WTC11 (cell line): ENCODE measurements around the gene OLFM2. TPM values are rescaled to one million over a fixed set of nuclear protein-coding genes. Genes with fewer than 3 reads are reported as not detected.

Experiments used
- ATAC-seq: fragments of 200-7000 bp; cut with Tn5 transposase; 2 replicates; pipeline ENCODE4 v1.10.0; 2021; ENCODE audit warnings: mild to moderate bottlenecking, moderate library complexity
- CTCF ChIA-PET: fragments of 300-600 bp; sonication (Branson Sonifier 250); formaldehyde crosslinking; loops from one replicate; lab custom pipeline; 2021; ENCODE audit warnings: antibody characterized with exemption; lab: Charles Lee
- POLR2A ChIA-PET: fragments of 350-600 bp; sonication (Branson Sonifier 250); formaldehyde crosslinking; loops from one replicate; lab custom pipeline; 2021; ENCODE audit warnings: antibody characterized with exemption; lab: Charles Lee
- DNase-seq: peaks from one replicate; pipeline ENCODE4 v3.0.0; 2021; ENCODE audit warnings: low spot score
- H3K27ac Mint-ChIP-seq: 2 replicates; pipeline ENCODE4 v1.8.0; 2021; ENCODE audit warnings: mixed read lengths
- H3K27me3 Mint-ChIP-seq: 2 replicates; pipeline ENCODE4 v1.8.0; 2021; ENCODE audit warnings: low read depth, mild to moderate bottlenecking, moderate library complexity, mixed read lengths
- H3K36me3 Mint-ChIP-seq: 2 replicates; pipeline ENCODE4 v1.8.0; 2021; ENCODE audit warnings: mixed read lengths
- H3K4me1 Mint-ChIP-seq: 2 replicates; pipeline ENCODE4 v1.8.0; 2022; ENCODE audit warnings: mixed read lengths
- H3K4me3 Mint-ChIP-seq: 2 replicates; pipeline ENCODE4 v1.8.0; 2021; ENCODE audit warnings: mild to moderate bottlenecking, moderate library complexity, mixed read lengths
- H3K9me3 Mint-ChIP-seq: 2 replicates; pipeline ENCODE4 v1.8.0; 2021; ENCODE audit warnings: mixed read lengths
- CBFB ChIP-seq: sonication (generic); formaldehyde crosslinking; IDR thresholded peaks from 2 replicates; pipeline ENCODE4 v1.8.1; 2022; ENCODE audit warnings: mild to moderate bottlenecking, low read depth, missing genetic modification reagents
- E2F5 ChIP-seq: sonication (generic); formaldehyde crosslinking; IDR thresholded peaks from 2 replicates; pipeline ENCODE4 v1.8.1; 2022; ENCODE audit warnings: mild to moderate bottlenecking, moderate library complexity, missing genetic modification reagents
- EMX1 ChIP-seq: fragments of 250-450 bp; sonication (Bioruptor Pico); IDR thresholded peaks from 2 replicates; pipeline ENCODE4 v1.8.0; 2021; ENCODE audit warnings: mild to moderate bottlenecking
- ETV6 ChIP-seq: sonication (generic); formaldehyde crosslinking; IDR thresholded peaks from 2 replicates; pipeline ENCODE4 v1.8.1; 2022; ENCODE audit warnings: mild to moderate bottlenecking, missing genetic modification reagents
- FOXJ3 ChIP-seq: sonication (generic); formaldehyde crosslinking; IDR thresholded peaks from 2 replicates; pipeline ENCODE4 v1.9.0; 2021; ENCODE audit warnings: missing genetic modification reagents, mild to moderate bottlenecking, borderline replicate concordance
- FOXP1 ChIP-seq: sonication (generic); formaldehyde crosslinking; IDR thresholded peaks from 2 replicates; pipeline ENCODE4 v1.8.0; 2022; ENCODE audit warnings: missing genetic modification reagents, mild to moderate bottlenecking, moderate library complexity, borderline replicate concordance
- FOXP4 ChIP-seq: sonication (generic); formaldehyde crosslinking; IDR thresholded peaks from 2 replicates; pipeline ENCODE4 v1.8.0; 2022; ENCODE audit warnings: mild to moderate bottlenecking, missing genetic modification reagents
- GRHL2 ChIP-seq: fragments of 250-450 bp; sonication (Bioruptor Pico); IDR thresholded peaks from 2 replicates; pipeline ENCODE4 v1.8.0; 2022; ENCODE audit warnings: mild to moderate bottlenecking, moderate library complexity; ENCODE audit not compliant: insufficient replicate concordance, severe bottlenecking
- GTF2I ChIP-seq: fragments of 250-450 bp; sonication (Bioruptor Pico); conservative IDR thresholded peaks from 2 replicates; pipeline ENCODE4 v1.4.0; 2021; ENCODE audit warnings: mild to moderate bottlenecking
- JUN ChIP-seq: sonication (generic); formaldehyde crosslinking; IDR thresholded peaks from 2 replicates; pipeline ENCODE4 v1.8.0; 2023; ENCODE audit warnings: mild to moderate bottlenecking, missing genetic modification reagents
- MLX ChIP-seq: sonication (generic); formaldehyde crosslinking; IDR thresholded peaks from 2 replicates; pipeline ENCODE4 v1.8.1; 2023; ENCODE audit warnings: mild to moderate bottlenecking, missing genetic modification reagents, moderate library complexity
- MXD4 ChIP-seq: fragments of 250-450 bp; sonication (Bioruptor Pico); IDR thresholded peaks from 2 replicates; pipeline ENCODE4 v1.8.0; 2021; ENCODE audit warnings: mild to moderate bottlenecking, moderate library complexity, borderline replicate concordance
- NFATC4 ChIP-seq: fragments of 250-450 bp; sonication (Bioruptor Pico); IDR thresholded peaks from 2 replicates; pipeline ENCODE4 v1.9.0; 2021; ENCODE audit warnings: mild to moderate bottlenecking
- NR2C2 ChIP-seq: sonication (generic); formaldehyde crosslinking; IDR thresholded peaks from 2 replicates; pipeline ENCODE4 v1.8.0; 2022; ENCODE audit warnings: mild to moderate bottlenecking, missing genetic modification reagents
- PRDM15 ChIP-seq: sonication (generic); formaldehyde crosslinking; IDR thresholded peaks from 2 replicates; pipeline ENCODE4 v1.8.0; 2022; ENCODE audit warnings: missing genetic modification reagents
- PRRX2 ChIP-seq: fragments of 250-450 bp; sonication (Bioruptor Pico); IDR thresholded peaks from 2 replicates; pipeline ENCODE4 v1.8.0; 2021; ENCODE audit warnings: mild to moderate bottlenecking
- SP1 ChIP-seq: sonication (generic); formaldehyde crosslinking; conservative IDR thresholded peaks from 2 replicates; pipeline ENCODE4 v1.8.1; 2022; ENCODE audit warnings: missing genetic modification reagents
- TP53 ChIP-seq: sonication (generic); formaldehyde crosslinking; IDR thresholded peaks from 2 replicates; pipeline ENCODE4 v1.8.1; 2023; ENCODE audit warnings: mild to moderate bottlenecking, missing genetic modification reagents
- ZNF121 ChIP-seq: sonication (generic); formaldehyde crosslinking; IDR thresholded peaks from 2 replicates; pipeline ENCODE4 v1.8.0; 2023; ENCODE audit warnings: missing genetic modification reagents
- ZNF138 ChIP-seq: sonication (generic); formaldehyde crosslinking; conservative IDR thresholded peaks from 2 replicates; pipeline ENCODE4 v1.8.1; 2022; ENCODE audit warnings: mild to moderate bottlenecking, moderate library complexity, missing genetic modification reagents
- total RNA-seq: library from RNA; stranded (reverse); gene quantifications from 3 replicates; pipeline ENCODE4 v1.2.3, GENCODE V29; 2021
- TF ChIP-seq, protein P1 (sequence below): sonication (generic); formaldehyde crosslinking; IDR thresholded peaks from 2 replicates; pipeline ENCODE4 v1.8.1; 2023; ENCODE audit warnings: mild to moderate bottlenecking, missing genetic modification reagents
- TF ChIP-seq, protein P2 (sequence below): sonication (generic); formaldehyde crosslinking; IDR thresholded peaks from 2 replicates; pipeline ENCODE4 v1.8.0; 2022; ENCODE audit warnings: mild to moderate bottlenecking, missing genetic modification reagents
- TF ChIP-seq, protein P3 (sequence below): sonication (generic); formaldehyde crosslinking; IDR thresholded peaks from 2 replicates; pipeline ENCODE4 v1.8.1; 2023; ENCODE audit warnings: mild to moderate bottlenecking, moderate library complexity, missing genetic modification reagents

Gene OLFM2
- total RNA-seq, 1 experiment from 2014 or later, result 66.0 TPM

DNA sequence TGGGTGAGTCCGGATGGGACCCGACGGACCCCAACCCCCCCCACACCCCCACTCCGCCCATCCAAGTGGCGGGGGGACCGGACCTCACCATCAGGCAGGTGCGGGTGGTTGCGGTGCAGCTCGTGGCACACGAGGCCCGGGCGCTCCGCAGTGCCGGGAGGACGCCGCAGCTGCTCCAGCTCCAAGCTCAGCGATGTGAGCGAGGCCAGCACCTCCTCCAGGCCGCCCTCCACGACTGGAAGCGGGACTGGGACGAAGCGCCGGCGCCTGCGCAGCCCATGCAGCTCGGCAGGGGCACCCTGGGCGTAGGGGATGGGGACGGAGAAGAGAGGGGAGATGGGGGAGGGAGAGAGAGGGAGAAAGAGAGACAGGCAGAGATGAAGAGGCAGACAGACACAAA, 30.1 kb upstream of the OLFM2 start:
- CTCF ChIA-PET, result interaction anchor here (0.6 to 3.7 kb wide), 12 partner anchors 11 to 147 kb away, joined by 3 to 27 read pairs (median 4); partner anchors contain the start of gene COL5A3
- POLR2A ChIA-PET, result interaction anchor here (0.6 to 1.0 kb wide), 3 partner anchors 20 to 541 kb away, joined by 3 to 4 read pairs (median 3); no protein-coding TSS in a partner anchor
- peak overlapping the region; percentile 66 for H3K4me3 Mint-ChIP-seq
- TF ChIP-seq ZNF138 (CRISPR knock-in tag) (no peak), MLX (CRISPR knock-in tag) (no peak), EMX1 (CRISPR knock-in tag) (no peak), FOXJ3 (CRISPR knock-in tag) (no peak), CBFB (0 out of 2 replicates have a peak, but pooled peaks have one; percentile 32), ZNF121 (CRISPR knock-in tag) (0 out of 2 replicates have a peak, but pooled peaks have one; percentile 26), JUN (no peak), TP53 (no peak), ETV6 (peak; percentile 58; the same call in 1 of the 2 replicates), GRHL2 (CRISPR knock-in tag) (no peak), PRDM15 (CRISPR knock-in tag) (no peak), NFATC4 (CRISPR knock-in tag) (no peak), FOXP1 (CRISPR knock-in tag) (peak; percentile 59), PRRX2 (CRISPR knock-in tag) (no peak), MXD4 (no peak), GTF2I (CRISPR knock-in tag) (peak; percentile 63; the same call in 1 of the 2 replicates), NR2C2 (CRISPR knock-in tag) (peak; percentile 64; the same call in 1 of the 2 replicates), FOXP4 (CRISPR knock-in tag) (peak; percentile 72; the same call in 1 of the 2 replicates), SP1 (CRISPR knock-in tag) (0 out of 2 replicates have a peak, but pooled peaks have one; percentile 22), E2F5 (no peak)
- TF ChIP-seq, protein P1, sequence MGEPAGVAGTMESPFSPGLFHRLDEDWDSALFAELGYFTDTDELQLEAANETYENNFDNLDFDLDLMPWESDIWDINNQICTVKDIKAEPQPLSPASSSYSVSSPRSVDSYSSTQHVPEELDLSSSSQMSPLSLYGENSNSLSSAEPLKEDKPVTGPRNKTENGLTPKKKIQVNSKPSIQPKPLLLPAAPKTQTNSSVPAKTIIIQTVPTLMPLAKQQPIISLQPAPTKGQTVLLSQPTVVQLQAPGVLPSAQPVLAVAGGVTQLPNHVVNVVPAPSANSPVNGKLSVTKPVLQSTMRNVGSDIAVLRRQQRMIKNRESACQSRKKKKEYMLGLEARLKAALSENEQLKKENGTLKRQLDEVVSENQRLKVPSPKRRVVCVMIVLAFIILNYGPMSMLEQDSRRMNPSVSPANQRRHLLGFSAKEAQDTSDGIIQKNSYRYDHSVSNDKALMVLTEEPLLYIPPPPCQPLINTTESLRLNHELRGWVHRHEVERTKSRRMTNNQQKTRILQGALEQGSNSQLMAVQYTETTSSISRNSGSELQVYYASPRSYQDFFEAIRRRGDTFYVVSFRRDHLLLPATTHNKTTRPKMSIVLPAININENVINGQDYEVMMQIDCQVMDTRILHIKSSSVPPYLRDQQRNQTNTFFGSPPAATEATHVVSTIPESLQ (CRISPR knock-in tag), result no peak
- TF ChIP-seq, protein P2, sequence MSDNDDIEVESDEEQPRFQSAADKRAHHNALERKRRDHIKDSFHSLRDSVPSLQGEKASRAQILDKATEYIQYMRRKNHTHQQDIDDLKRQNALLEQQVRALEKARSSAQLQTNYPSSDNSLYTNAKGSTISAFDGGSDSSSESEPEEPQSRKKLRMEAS (CRISPR knock-in tag), result peak; percentile 73; the same call in 1 of the 2 replicates
- TF ChIP-seq, protein P3, sequence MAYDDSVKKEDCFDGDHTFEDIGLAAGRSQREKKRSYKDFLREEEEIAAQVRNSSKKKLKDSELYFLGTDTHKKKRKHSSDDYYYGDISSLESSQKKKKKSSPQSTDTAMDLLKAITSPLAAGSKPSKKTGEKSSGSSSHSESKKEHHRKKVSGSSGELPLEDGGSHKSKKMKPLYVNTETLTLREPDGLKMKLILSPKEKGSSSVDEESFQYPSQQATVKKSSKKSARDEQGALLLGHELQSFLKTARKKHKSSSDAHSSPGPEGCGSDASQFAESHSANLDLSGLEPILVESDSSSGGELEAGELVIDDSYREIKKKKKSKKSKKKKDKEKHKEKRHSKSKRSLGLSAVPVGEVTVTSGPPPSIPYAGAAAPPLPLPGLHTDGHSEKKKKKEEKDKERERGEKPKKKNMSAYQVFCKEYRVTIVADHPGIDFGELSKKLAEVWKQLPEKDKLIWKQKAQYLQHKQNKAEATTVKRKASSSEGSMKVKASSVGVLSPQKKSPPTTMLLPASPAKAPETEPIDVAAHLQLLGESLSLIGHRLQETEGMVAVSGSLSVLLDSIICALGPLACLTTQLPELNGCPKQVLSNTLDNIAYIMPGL (CRISPR knock-in tag), result peak; percentile 66; the same call in 1 of the 2 replicates
- ATAC-seq (peak; percentile 95), DNase-seq (peak; percentile 82)
- H3K27me3 Mint-ChIP-seq, result peaks cover 47% of the 10 kb centered on the region
- peak overlapping the region; percentile 30; the same call in 1 of the 2 replicates for H3K27ac Mint-ChIP-seq
- H3K36me3 Mint-ChIP-seq, result no peaks in the 10 kb centered on the region
- H3K9me3 Mint-ChIP-seq, result no peaks in the 10 kb centered on the region
- peaks cover 12% of the 10 kb centered on the region for H3K4me1 Mint-ChIP-seq
